ENCODE results near the gene PRXL2C. TPM values are rescaled to one million over a fixed set of nuclear protein-coding genes. Genes with fewer than 3 reads are reported as not detected.
"Not testable (repeated sequence)": the region's sequence is repeated elsewhere in the genome, so short reads cannot be mapped to it uniquely, and the experiment has no call there.

PRXL2C gene
- total and polyA plus RNA-seq, 5 experiments from 2014 or later, result 3.5 to 8.1 (median 7.0) TPM

- DNase-seq (no peak), ATAC-seq (no peak)
- Mint-ChIP-seq H3K4me3 (no peak overlapping the region), H3K36me3 (peaks cover 4 to 29% (median 10%) of the 10 kb centered on the region in 3 donors), H3K9me3 (no peaks in the 10 kb centered on the region), H3K27me3 (peaks cover 3 to 22% (median 11%) of the 10 kb centered on the region in 5 donors), H3K4me1 (peaks cover 0 to 3% (median 0%) of the 10 kb centered on the region in 4 donors), H3K27ac (no peak overlapping the region)
- POLR2A ChIA-PET, result no interaction called here
These were observed 13.6 kb downstream of the PRXL2C start for GRCh38 chr9:96641514-96641913.

- Mint-ChIP-seq H3K4me3 (no peak overlapping the region), H3K4me1 (no peaks in the 10 kb centered on the region), H3K27me3 (peaks cover 3 to 22% (median 17%) of the 10 kb centered on the region in 5 donors), H3K9me3 (no peaks in the 10 kb centered on the region), H3K36me3 (peaks cover 0 to 6% (median 0%) of the 10 kb centered on the region in 3 donors), H3K27ac (no peak overlapping the region)
- ATAC-seq (no peak), DNase-seq (no peak)
- POLR2A ChIA-PET, result no interaction called here
These were observed 16.3 kb downstream of the PRXL2C start for GRCh38 chr9:96638606-96639364.

GRCh38 chr9:96636368-96636767 is 18.7 kb downstream of the PRXL2C start:
- Mint-ChIP-seq H3K4me1 (no peaks in the 10 kb centered on the region), H3K27ac (no peak overlapping the region), H3K9me3 (no peaks in the 10 kb centered on the region), H3K27me3 (peaks cover 8 to 35% (median 23%) of the 10 kb centered on the region in 5 donors), H3K36me3 (peaks cover 0 to 3% (median 0%) of the 10 kb centered on the region in 3 donors), H3K4me3 (no peak overlapping the region)
- POLR2A ChIA-PET, result no interaction called here
- DNase-seq, result no peak
- ATAC-seq, result no peak

DNA sequence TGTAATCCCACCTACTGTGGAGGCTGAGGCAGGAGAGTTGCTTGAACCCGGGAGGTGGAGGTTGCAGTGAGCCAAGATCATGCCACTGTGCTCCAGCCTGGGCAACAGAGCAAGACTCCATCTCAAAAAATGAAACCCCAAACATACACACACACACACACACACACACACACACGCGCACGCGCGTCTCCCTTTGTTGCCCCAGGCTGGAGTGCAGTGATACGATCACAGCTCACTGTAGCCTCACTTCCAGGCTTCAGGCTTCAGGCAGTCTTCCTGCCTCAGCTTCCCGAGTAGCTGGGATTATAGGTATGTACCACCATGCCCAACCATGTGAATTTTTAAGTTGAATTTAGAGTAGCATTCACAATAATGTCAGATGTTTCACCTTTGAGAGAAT is 21.5 kb downstream of the PRXL2C start:
- ATAC-seq, result not testable (repeated sequence)

GRCh38 chr9:96626912-96627311 is 28.2 kb downstream of the PRXL2C start:
- no peak for ATAC-seq
- no peaks in the 10 kb centered on the region for H3K9me3 Mint-ChIP-seq
- peaks cover 18 to 36% (median 19%) of the 10 kb centered on the region in 5 donors for H3K27me3 Mint-ChIP-seq
- no peaks in the 10 kb centered on the region for H3K36me3 Mint-ChIP-seq
- no peak overlapping the region for H3K4me3 Mint-ChIP-seq
- POLR2A ChIA-PET, result no interaction called here
- H3K27ac Mint-ChIP-seq, result no peak overlapping the region
- H3K4me1 Mint-ChIP-seq, result peaks cover 0 to under 1% (median 0%) of the 10 kb centered on the region in 4 donors
- no peak for DNase-seq

More for the DNA sequence above, 21.5 kb downstream of the PRXL2C start:
- H3K27me3 Mint-ChIP-seq, result peaks cover 13 to 44% (median 28%) of the 10 kb centered on the region in 5 donors
- DNase-seq, H3K27ac Mint-ChIP-seq, H3K4me3 Mint-ChIP-seq, H3K9me3 Mint-ChIP-seq, H3K36me3 Mint-ChIP-seq, H3K4me1 Mint-ChIP-seq: not testable (repeated sequence)
- POLR2A ChIA-PET, result interaction anchor here (0.6 kb wide), 1 partner anchor 261 kb away, joined by 4 read pairs; no protein-coding TSS in a partner anchor

- Mint-ChIP-seq H3K27ac (no peak overlapping the region), H3K36me3 (no peaks in the 10 kb centered on the region), H3K4me1 (peaks cover 9 to 27% (median 17%) of the 10 kb centered on the region in 4 donors), H3K4me3 (no peak overlapping the region), H3K9me3 (no peaks in the 10 kb centered on the region), H3K27me3 (peaks cover 13 to 47% (median 36%) of the 10 kb centered on the region in 5 donors)
- ATAC-seq (no peak), DNase-seq (no peak)
- POLR2A ChIA-PET, result interaction anchor here (0.7 kb wide), 1 partner anchor 1882 kb away, joined by 6 read pairs; no protein-coding TSS in a partner anchor
These were observed 33.5 kb downstream of the PRXL2C start for GRCh38 chr9:96621618-96622017.

- POLR2A ChIA-PET, result no interaction called here
- Mint-ChIP-seq H3K4me3 (peak overlapping the region in 9 of 10 donors; percentile 2 to 82 (median 64)), H3K27me3 (peaks cover 13 to 54% (median 40%) of the 10 kb centered on the region in 5 donors), H3K36me3 (no peaks in the 10 kb centered on the region), H3K4me1 (peaks cover 9 to 27% (median 17%) of the 10 kb centered on the region in 4 donors), H3K27ac (peak overlapping the region in 1 of 10 donors; percentile 59), H3K9me3 (no peaks in the 10 kb centered on the region)
- DNase-seq (no peak), ATAC-seq (no peak)
These were observed 34.3 kb downstream of the PRXL2C start for GRCh38 chr9:96620832-96621269.

GRCh38 chr9:96620181-96620514 is 35.0 kb downstream of the PRXL2C start:
- H3K4me1 Mint-ChIP-seq, result peaks cover 9 to 27% (median 17%) of the 10 kb centered on the region in 4 donors
- ATAC-seq, result no peak
- H3K27me3 Mint-ChIP-seq, result peaks cover 16 to 61% (median 47%) of the 10 kb centered on the region in 5 donors
- DNase-seq, result no peak
- POLR2A ChIA-PET, result no interaction called here
- H3K9me3 Mint-ChIP-seq, result no peaks in the 10 kb centered on the region
- H3K4me3 Mint-ChIP-seq, result peak overlapping the region; percentile 62 to 88 (median 78)
- no peaks in the 10 kb centered on the region for H3K36me3 Mint-ChIP-seq
- H3K27ac Mint-ChIP-seq, result peak overlapping the region in 5 of 10 donors; percentile 3 to 88 (median 70)

- H3K9me3 Mint-ChIP-seq, result no peaks in the 10 kb centered on the region
- peak; percentile 80 to 90 for ATAC-seq
- H3K4me3 Mint-ChIP-seq, result peak within 1 kb of the TSS; percentile 69 to 88 (median 78)
- peak within 1 kb of the TSS in 5 of 10 donors; percentile 3 to 88 (median 70) for H3K27ac Mint-ChIP-seq
- POLR2A ChIA-PET, result interaction anchor here (1.6 kb wide), 1 partner anchor 53 kb away, joined by 4 read pairs; no protein-coding TSS in a partner anchor
- no peaks in the 10 kb centered on the region for H3K36me3 Mint-ChIP-seq
- DNase-seq, result peak; percentile 27 to 85 (median 72)
- peaks cover 20 to 66% (median 50%) of the 10 kb centered on the region in 5 donors for H3K27me3 Mint-ChIP-seq
- H3K4me1 Mint-ChIP-seq, result peaks cover 9 to 27% (median 17%) of the 10 kb centered on the region in 4 donors
These were observed 35.5 kb downstream of the PRXL2C start, which contains the start of gene CDC14B for GRCh38 chr9:96619491-96620180. Gene CDC14B (minus strand): TSS chr9:96619843. CDS start chr9:96619378, 465 bp downstream.

DNA sequence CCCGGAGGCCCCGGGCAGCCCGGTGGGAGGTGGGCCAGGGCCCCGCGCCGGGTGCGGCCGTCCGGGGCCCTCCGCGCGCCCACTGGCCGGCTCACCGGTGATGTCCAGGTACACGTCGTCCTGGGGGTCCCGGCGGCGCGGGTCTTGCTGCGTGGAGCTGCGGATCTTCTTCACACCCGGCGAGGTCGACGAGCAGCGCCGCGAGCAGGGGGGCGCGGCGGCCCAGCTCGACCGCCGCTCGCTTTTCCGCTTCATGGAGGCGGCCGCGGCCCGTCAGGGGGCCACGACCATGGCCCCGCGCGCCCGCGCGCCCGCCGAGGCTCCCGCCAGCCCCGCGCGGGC is 36.0 kb downstream of the PRXL2C start:
- Mint-ChIP-seq H3K4me3 (peak overlapping the region in 1 of 10 donors; percentile 72), H3K27ac (no peak overlapping the region), H3K4me1 (peaks cover 9 to 27% (median 17%) of the 10 kb centered on the region in 4 donors), H3K36me3 (no peaks in the 10 kb centered on the region), H3K9me3 (no peaks in the 10 kb centered on the region), H3K27me3 (peaks cover 20 to 68% (median 51%) of the 10 kb centered on the region in 5 donors)
- POLR2A ChIA-PET, result interaction anchor here (0.6 to 1.6 kb wide), 3 partner anchors 52 to 1009 kb away, joined by 4 to 5 read pairs (median 4); partner anchors contain the start of gene HABP4
- DNase-seq, result peak in 1 of 10 donors; percentile 5
- peak in 1 of 2 donors; percentile 2 for ATAC-seq

GRCh38 chr9:96618209-96619123 is 36.7 kb downstream of the PRXL2C start:
- ATAC-seq (peak; percentile 15 to 22), DNase-seq (peak in 4 of 10 donors; percentile 2 to 21 (median 19))
- Mint-ChIP-seq H3K27me3 (peaks cover 18 to 71% (median 50%) of the 10 kb centered on the region in 5 donors), H3K27ac (no peak overlapping the region), H3K4me1 (peaks cover 9 to 27% (median 17%) of the 10 kb centered on the region in 4 donors), H3K36me3 (no peaks in the 10 kb centered on the region), H3K9me3 (no peaks in the 10 kb centered on the region), H3K4me3 (peak overlapping the region; percentile 40 to 80 (median 72))
- POLR2A ChIA-PET, result interaction anchor here (0.6 to 1.6 kb wide), 3 partner anchors 52 to 1010 kb away, joined by 4 to 5 read pairs (median 4); partner anchors contain the start of gene HABP4

Measured in naive thymus-derived CD8-positive, alpha-beta T cell (primary cell).